ENCODE results near the gene PNMT. TPM values are rescaled to one million over a fixed set of nuclear protein-coding genes. Genes with fewer than 3 reads are reported as not detected.

PNMT gene
- polyA plus RNA-seq, 1 experiment = not detected

DNA sequence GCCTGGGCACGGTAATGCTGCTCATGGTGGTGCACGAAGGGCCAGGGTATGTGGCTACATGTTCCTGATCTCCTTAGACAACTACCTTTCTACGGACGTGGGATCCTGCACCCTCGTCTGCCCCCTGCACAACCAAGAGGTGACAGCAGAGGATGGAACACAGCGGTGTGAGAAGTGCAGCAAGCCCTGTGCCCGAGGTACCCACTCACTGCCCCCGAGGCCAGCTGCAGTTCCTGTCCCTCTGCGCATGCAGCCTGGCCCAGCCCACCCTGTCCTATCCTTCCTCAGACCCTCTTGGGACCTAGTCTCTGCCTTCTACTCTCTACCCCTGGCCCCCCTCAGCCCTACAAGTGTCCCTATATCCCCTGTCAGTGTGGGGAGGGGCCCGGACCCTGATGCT lies 43.6 kb downstream of the PNMT start:
- CTCF ChIA-PET = interaction anchor here (1.6 to 2.3 kb wide), 2 partner anchors 18 to 88 kb away, joined by 3 to 7 read pairs; partner anchors contain the start of gene MIEN1
- POLR2A ChIA-PET = no interaction called here
- TF ChIP-seq, protein P1, sequence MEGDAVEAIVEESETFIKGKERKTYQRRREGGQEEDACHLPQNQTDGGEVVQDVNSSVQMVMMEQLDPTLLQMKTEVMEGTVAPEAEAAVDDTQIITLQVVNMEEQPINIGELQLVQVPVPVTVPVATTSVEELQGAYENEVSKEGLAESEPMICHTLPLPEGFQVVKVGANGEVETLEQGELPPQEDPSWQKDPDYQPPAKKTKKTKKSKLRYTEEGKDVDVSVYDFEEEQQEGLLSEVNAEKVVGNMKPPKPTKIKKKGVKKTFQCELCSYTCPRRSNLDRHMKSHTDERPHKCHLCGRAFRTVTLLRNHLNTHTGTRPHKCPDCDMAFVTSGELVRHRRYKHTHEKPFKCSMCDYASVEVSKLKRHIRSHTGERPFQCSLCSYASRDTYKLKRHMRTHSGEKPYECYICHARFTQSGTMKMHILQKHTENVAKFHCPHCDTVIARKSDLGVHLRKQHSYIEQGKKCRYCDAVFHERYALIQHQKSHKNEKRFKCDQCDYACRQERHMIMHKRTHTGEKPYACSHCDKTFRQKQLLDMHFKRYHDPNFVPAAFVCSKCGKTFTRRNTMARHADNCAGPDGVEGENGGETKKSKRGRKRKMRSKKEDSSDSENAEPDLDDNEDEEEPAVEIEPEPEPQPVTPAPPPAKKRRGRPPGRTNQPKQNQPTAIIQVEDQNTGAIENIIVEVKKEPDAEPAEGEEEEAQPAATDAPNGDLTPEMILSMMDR (IDR thresholded peaks at IDR 0.05; ENCODE audit: insufficient read depth, low read depth, low read length) = no peak
- H3K27me3 ChIP-seq (ENCODE audit: control insufficient read depth, insufficient read depth, low read length) = no peaks in the 10 kb centered on the region
- H3K36me3 ChIP-seq (ENCODE audit: control insufficient read depth, insufficient read depth, low read length) = peaks cover 48% of the 10 kb centered on the region
- no peak overlapping the region for H3K4me3 ChIP-seq (ENCODE audit: low read depth, low read length)
- no peak for DNase-seq (ENCODE audit: low read depth)

DNA sequence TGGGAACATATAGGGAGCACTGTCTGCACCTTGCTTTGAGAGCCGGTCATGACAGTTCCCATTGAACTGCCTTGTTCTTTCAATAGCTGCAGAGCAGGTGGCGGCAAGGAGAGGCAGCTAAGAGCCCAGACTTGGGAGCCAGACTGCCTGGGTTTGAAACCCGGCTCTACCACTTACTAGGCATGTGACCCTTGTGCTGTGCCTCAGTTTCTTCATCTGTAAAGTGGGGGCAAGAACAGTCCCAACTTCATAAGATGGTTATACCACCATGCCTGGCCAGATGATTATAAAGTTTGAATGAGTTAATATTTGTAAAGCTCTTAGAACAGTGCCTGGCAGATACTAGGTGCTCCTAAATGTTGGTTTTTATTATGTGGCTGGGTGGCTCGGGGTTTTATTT lies 46.0 kb downstream of the PNMT start:
- CTCF ChIA-PET = interaction anchor here (1.0 to 1.9 kb wide), 4 partner anchors 9 to 93 kb away, joined by 3 to 6 read pairs (median 4); partner anchors contain the start of genes MIEN1 and PNMT
- DNase-seq (ENCODE audit: low read depth) = no peak
- POLR2A ChIA-PET = no interaction called here
- Histone ChIP-seq H3K4me3 (ENCODE audit: low read depth, low read length) (no peak overlapping the region), H3K27me3 (ENCODE audit: control insufficient read depth, insufficient read depth, low read length) (no peaks in the 10 kb centered on the region), H3K36me3 (ENCODE audit: control insufficient read depth, insufficient read depth, low read length) (peaks cover 38% of the 10 kb centered on the region)
- TF ChIP-seq, protein P1 (IDR thresholded peaks at IDR 0.05; ENCODE audit: insufficient read depth, low read depth, low read length) = no peak

DNA sequence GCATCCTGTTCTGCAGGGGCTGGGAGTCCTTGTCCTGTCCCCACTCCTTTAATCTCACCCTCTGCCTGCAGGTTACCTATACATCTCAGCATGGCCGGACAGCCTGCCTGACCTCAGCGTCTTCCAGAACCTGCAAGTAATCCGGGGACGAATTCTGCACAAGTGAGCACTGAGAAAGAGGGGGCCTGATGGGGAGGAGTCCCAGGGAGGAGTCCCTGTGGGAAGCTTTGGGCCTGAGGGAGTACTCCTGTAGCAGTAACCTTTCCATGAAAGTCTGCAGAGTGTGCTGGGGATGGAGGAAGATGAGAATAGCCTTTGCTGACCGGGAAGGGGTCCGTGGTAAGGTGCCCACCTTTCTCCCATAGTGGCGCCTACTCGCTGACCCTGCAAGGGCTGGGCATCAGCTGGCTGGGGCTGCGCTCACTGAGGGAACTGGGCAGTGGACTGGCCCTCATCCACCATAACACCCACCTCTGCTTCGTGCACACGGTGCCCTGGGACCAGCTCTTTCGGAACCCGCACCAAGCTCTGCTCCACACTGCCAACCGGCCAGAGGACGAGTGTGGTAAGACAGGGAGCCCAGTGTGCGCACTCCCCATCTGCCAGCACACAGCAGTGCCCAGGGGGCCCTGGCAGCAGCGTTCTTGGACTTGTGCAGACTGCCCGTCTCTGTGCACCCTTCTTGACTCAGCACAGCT lies 47.3 kb downstream of the PNMT start:
- H3K27me3 ChIP-seq (ENCODE audit: control insufficient read depth, insufficient read depth, low read length) = no peaks in the 10 kb centered on the region
- ChIA-PET CTCF (interaction anchor here (1.0 to 1.9 kb wide), 3 partner anchors 11 to 94 kb away, joined by 3 to 6 read pairs (median 5); partner anchors contain the start of gene MIEN1), POLR2A (no interaction called here)
- H3K36me3 ChIP-seq (ENCODE audit: control insufficient read depth, insufficient read depth, low read length) = peaks cover 33% of the 10 kb centered on the region
- TF ChIP-seq, protein P1 (IDR thresholded peaks at IDR 0.05; ENCODE audit: insufficient read depth, low read depth, low read length) = no peak
- DNase-seq (ENCODE audit: low read depth) = no peak
- no peak overlapping the region for H3K4me3 ChIP-seq (ENCODE audit: low read depth, low read length)

DNA sequence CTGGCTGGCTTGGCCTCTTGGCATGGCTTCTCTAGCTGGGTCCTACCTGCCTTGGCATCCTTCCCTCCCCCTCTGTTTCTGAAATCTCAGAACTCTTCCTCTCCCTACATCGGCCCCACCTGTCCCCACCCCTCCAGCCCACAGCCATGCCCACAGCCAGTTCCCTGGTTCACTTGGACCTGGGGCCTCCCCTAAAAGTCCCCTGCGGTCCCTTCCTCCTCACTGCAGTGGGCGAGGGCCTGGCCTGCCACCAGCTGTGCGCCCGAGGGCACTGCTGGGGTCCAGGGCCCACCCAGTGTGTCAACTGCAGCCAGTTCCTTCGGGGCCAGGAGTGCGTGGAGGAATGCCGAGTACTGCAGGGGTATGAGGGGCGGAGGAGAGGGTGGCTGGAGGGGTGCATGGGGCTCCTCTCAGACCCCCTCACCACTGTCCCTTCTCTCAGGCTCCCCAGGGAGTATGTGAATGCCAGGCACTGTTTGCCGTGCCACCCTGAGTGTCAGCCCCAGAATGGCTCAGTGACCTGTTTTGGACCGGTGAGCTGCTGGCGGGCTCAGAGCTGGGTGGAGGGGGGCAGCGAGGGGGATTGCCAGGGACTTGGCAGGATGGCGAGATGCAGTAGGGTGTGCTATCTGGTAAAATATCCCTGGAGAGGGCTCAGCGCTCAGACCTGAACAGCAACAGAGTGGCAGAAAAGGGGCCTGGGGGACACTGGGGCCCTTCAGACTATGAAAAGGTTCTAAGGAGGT lies 48.0 kb downstream of the PNMT start:
- Histone ChIP-seq H3K27me3 (ENCODE audit: control insufficient read depth, insufficient read depth, low read length) (no peaks in the 10 kb centered on the region), H3K36me3 (ENCODE audit: control insufficient read depth, insufficient read depth, low read length) (peaks cover 33% of the 10 kb centered on the region), H3K4me3 (ENCODE audit: low read depth, low read length) (no peak overlapping the region)
- TF ChIP-seq, protein P1 (IDR thresholded peaks at IDR 0.05; ENCODE audit: insufficient read depth, low read depth, low read length) = no peak
- ChIA-PET POLR2A (no interaction called here), CTCF (interaction anchor here (1.4 kb wide), 1 partner anchor 14 kb away, joined by 3 read pairs; the partner anchor contains the start of gene MIEN1)
- DNase-seq (ENCODE audit: low read depth) = no peak

DNA sequence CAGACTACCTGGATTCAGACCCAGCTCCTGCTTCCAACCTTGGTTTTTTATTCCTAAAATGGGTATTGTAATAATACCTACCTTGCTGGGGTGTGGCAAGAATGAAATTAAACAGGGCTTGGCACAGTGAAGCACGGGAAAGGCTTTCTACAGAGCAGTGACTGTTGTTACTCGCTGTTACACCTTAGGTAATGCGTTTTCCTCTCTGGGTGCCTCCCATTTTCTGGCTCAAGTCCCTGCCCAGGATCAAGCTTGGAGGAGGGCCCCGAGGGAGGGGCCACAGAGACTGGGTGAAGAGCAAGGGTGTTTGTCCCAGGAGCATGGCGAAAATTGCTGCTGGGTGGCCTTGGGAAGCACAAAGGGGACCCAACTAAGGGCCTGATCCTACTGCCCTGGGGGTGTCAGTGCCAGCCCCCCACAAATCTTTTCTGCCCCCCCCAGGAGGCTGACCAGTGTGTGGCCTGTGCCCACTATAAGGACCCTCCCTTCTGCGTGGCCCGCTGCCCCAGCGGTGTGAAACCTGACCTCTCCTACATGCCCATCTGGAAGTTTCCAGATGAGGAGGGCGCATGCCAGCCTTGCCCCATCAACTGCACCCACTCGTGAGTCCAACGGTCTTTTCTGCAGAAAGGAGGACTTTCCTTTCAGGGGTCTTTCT lies 48.8 kb downstream of the PNMT start:
- no peak for DNase-seq (ENCODE audit: low read depth)
- CTCF ChIA-PET = interaction anchor here (1.4 kb wide), 1 partner anchor 14 kb away, joined by 3 read pairs; the partner anchor contains the start of gene MIEN1

More for the DNA sequence above, 48.8 kb downstream of the PNMT start:
- POLR2A ChIA-PET = no interaction called here
- H3K27me3 ChIP-seq (ENCODE audit: control insufficient read depth, insufficient read depth, low read length) = no peaks in the 10 kb centered on the region
- TF ChIP-seq, protein P1 (IDR thresholded peaks at IDR 0.05; ENCODE audit: insufficient read depth, low read depth, low read length) = no peak
- peaks cover 28% of the 10 kb centered on the region for H3K36me3 ChIP-seq (ENCODE audit: control insufficient read depth, insufficient read depth, low read length)
- no peak overlapping the region for H3K4me3 ChIP-seq (ENCODE audit: low read depth, low read length)
